ENCODE measurements around the gene PCDHB11.

GRCh38 chr5:141172381-141173204 lies 26.8 kb upstream of the PCDHB11 start, which contains the start of gene PCDHB7:
- TF ChIP-seq POLR2AphosphoS5 (IDR thresholded peaks at IDR 0.05; ENCODE audit: low read depth, low read length) (no peak), TAF1 (IDR thresholded peaks at IDR 0.05; ENCODE audit: low read depth, low read length) (no peak), POLR2A (IDR thresholded peaks at IDR 0.05; ENCODE audit: low read depth, low read length) (no peak), SPI1 (IDR thresholded peaks at IDR 0.05; ENCODE audit: low read depth, low read length) (no peak), POU2F2 (IDR thresholded peaks at IDR 0.05; ENCODE audit: low read depth, low read length) (no peak)

Data from GM12891 (cell line).